Skeletal muscle tissue (tissue), 4 donors: ENCODE data around the gene KYNU. TPM values are rescaled to one million over a fixed set of nuclear protein-coding genes. Genes with fewer than 3 reads are reported as not detected.

ENCODE experiments used
- H3K27ac ChIP-seq: one replicate; pipeline ENCODE4 v1.7.0; 2013; ENCODE audit warnings: mild to moderate bottlenecking, low read depth, low read length, inconsistent platforms
- H3K27me3 ChIP-seq, 3 donors: one replicate each; pipeline ENCODE4 v1.7.0; 2013; ENCODE audit warnings: low read length in 3 of 3; ENCODE audit not compliant: control insufficient read depth in 3 of 3, insufficient read depth in 3 of 3
- H3K36me3 ChIP-seq, 3 donors: one replicate each; pipeline ENCODE4 v1.7.0; 2013; ENCODE audit warnings: low read length in 3 of 3; ENCODE audit not compliant: control insufficient read depth in 3 of 3, insufficient read depth in 3 of 3
- H3K4me1 ChIP-seq, 3 donors: one replicate each; pipeline ENCODE4 v1.7.0; 2013; ENCODE audit warnings: low read length in 3 of 3, mild to moderate bottlenecking in 3 of 3; ENCODE audit not compliant: control insufficient read depth in 3 of 3, insufficient read depth in 3 of 3
- H3K4me3 ChIP-seq, 3 donors: one replicate each; pipeline ENCODE4 v1.7.0; 2013; ENCODE audit warnings: low read length in 3 of 3
- H3K9ac ChIP-seq, 3 donors: one replicate each; pipeline ENCODE4 v1.7.0; 2013; ENCODE audit warnings: low read length in 3 of 3, mild to moderate bottlenecking in 3 of 3, moderate library complexity in 2 of 3, low read depth in 1 of 3
- H3K9me3 ChIP-seq, 3 donors: one replicate each; pipeline ENCODE4 v1.7.0; 2013; ENCODE audit warnings: low read length in 3 of 3; ENCODE audit not compliant: control insufficient read depth in 3 of 3
- total RNA-seq: library from RNA; depleted of rRNA; stranded (reverse); fragments of >200 nt; gene quantifications from one replicate; pipeline ENCODE4 v1.2.3, GENCODE V29; 2014
- donor health status: Osteomylitis.

The KYNU gene
- total RNA-seq, 1 donor from 2014 or later = 1.0 TPM

GRCh38 chr2:142987044-142987443 is 109.6 kb downstream of the KYNU start:
- Histone ChIP-seq H3K27me3 (no peaks in the 10 kb centered on the region), H3K4me1 (no peaks in the 10 kb centered on the region), H3K9me3 (no peaks in the 10 kb centered on the region), H3K36me3 (no peaks in the 10 kb centered on the region), H3K9ac (no peak overlapping the region), H3K4me3 (no peak overlapping the region), H3K27ac (no peak overlapping the region)

GRCh38 chr2:142989273-142990204 is 112.1 kb downstream of the KYNU start:
- no peaks in the 10 kb centered on the region for H3K36me3 ChIP-seq
- H3K9ac ChIP-seq = no peak overlapping the region
- no peak overlapping the region for H3K27ac ChIP-seq
- H3K4me1 ChIP-seq = no peaks in the 10 kb centered on the region
- no peaks in the 10 kb centered on the region for H3K9me3 ChIP-seq
- no peak overlapping the region for H3K4me3 ChIP-seq
- H3K27me3 ChIP-seq = no peaks in the 10 kb centered on the region

GRCh38 chr2:142991295-142991694 is 113.8 kb downstream of the KYNU start:
- Histone ChIP-seq H3K27ac (no peak overlapping the region), H3K9me3 (no peaks in the 10 kb centered on the region), H3K4me1 (no peaks in the 10 kb centered on the region), H3K9ac (no peak overlapping the region), H3K36me3 (no peaks in the 10 kb centered on the region), H3K4me3 (no peak overlapping the region), H3K27me3 (no peaks in the 10 kb centered on the region)

- Histone ChIP-seq H3K27me3 (no peaks in the 10 kb centered on the region), H3K4me3 (no peak overlapping the region), H3K9me3 (no peaks in the 10 kb centered on the region), H3K4me1 (no peaks in the 10 kb centered on the region), H3K9ac (no peak overlapping the region), H3K27ac (no peak overlapping the region), H3K36me3 (no peaks in the 10 kb centered on the region)
Observed at GRCh38 chr2:142992840-142993239, 115.4 kb downstream of the KYNU start.

- Histone ChIP-seq H3K4me3 (no peak overlapping the region), H3K27ac (no peak overlapping the region), H3K9ac (no peak overlapping the region), H3K9me3 (no peaks in the 10 kb centered on the region), H3K36me3 (no peaks in the 10 kb centered on the region), H3K27me3 (no peaks in the 10 kb centered on the region), H3K4me1 (no peaks in the 10 kb centered on the region)
Observed at GRCh38 chr2:142993771-142994170, 116.3 kb downstream of the KYNU start.

- Histone ChIP-seq H3K4me3 (no peak overlapping the region), H3K27ac (no peak overlapping the region)
Observed at GRCh38 chr2:142994665-142995064, 117.2 kb downstream of the KYNU start.

GRCh38 chr2:142997231-142997630 is 119.8 kb downstream of the KYNU start:
- Histone ChIP-seq H3K9me3 (no peaks in the 10 kb centered on the region), H3K9ac (no peak overlapping the region), H3K27ac (no peak overlapping the region), H3K27me3 (no peaks in the 10 kb centered on the region), H3K4me1 (no peaks in the 10 kb centered on the region), H3K36me3 (no peaks in the 10 kb centered on the region), H3K4me3 (no peak overlapping the region)

More at GRCh38 chr2:142994665-142995064, 117.2 kb downstream of the KYNU start:
- H3K4me1 ChIP-seq = no peaks in the 10 kb centered on the region
- H3K36me3 ChIP-seq = no peaks in the 10 kb centered on the region
- H3K9ac ChIP-seq = no peak overlapping the region
- no peaks in the 10 kb centered on the region for H3K9me3 ChIP-seq
- H3K27me3 ChIP-seq = no peaks in the 10 kb centered on the region

- no peaks in the 10 kb centered on the region for H3K36me3 ChIP-seq
- no peak overlapping the region for H3K27ac ChIP-seq
- no peak overlapping the region for H3K9ac ChIP-seq
- no peaks in the 10 kb centered on the region for H3K27me3 ChIP-seq
- no peaks in the 10 kb centered on the region for H3K4me1 ChIP-seq
- H3K9me3 ChIP-seq = no peaks in the 10 kb centered on the region
- no peak overlapping the region for H3K4me3 ChIP-seq
Observed at GRCh38 chr2:143000599-143000998, 123.1 kb downstream of the KYNU start.

GRCh38 chr2:143001501-143001900 is 124.0 kb downstream of the KYNU start:
- Histone ChIP-seq H3K27ac (no peak overlapping the region), H3K4me1 (no peaks in the 10 kb centered on the region), H3K36me3 (no peaks in the 10 kb centered on the region)

GRCh38 chr2:143015656-143016055 is 138.2 kb downstream of the KYNU start:
- Histone ChIP-seq H3K9ac (no peak overlapping the region), H3K27ac (no peak overlapping the region), H3K27me3 (no peaks in the 10 kb centered on the region), H3K4me3 (no peak overlapping the region), H3K4me1 (no peaks in the 10 kb centered on the region), H3K9me3 (no peaks in the 10 kb centered on the region), H3K36me3 (no peaks in the 10 kb centered on the region)

More at GRCh38 chr2:143001501-143001900, 124.0 kb downstream of the KYNU start:
- Histone ChIP-seq H3K9ac (no peak overlapping the region), H3K27me3 (no peaks in the 10 kb centered on the region), H3K4me3 (no peak overlapping the region), H3K9me3 (no peaks in the 10 kb centered on the region)
